Stimulated activated CD4-positive, alpha-beta T cell treated with anti-CD3 and anti-CD28 coated beads, Interleukin-15, amount 100 ng/mL, for 24 hours (primary cell): ENCODE data around the gene WDR74.
"Not testable (repeated sequence)": the region's sequence is repeated elsewhere in the genome, so short reads cannot be mapped to it uniquely, and the experiment has no call there.

Experiments
- DNase-seq: peaks from one replicate; pipeline ENCODE4 v3.0.0-alpha.2; 2020

The WDR74 gene

GRCh38 chr11:62839050-62839945 lies at the start of gene WDR74:
TSS of gene WDR74 (minus strand) at chr11:62839590. CDS start at chr11:62839570, 20 bp downstream.
- peak; percentile 94 for DNase-seq

GRCh38 chr11:62889126-62889483 lies 49.7 kb upstream of the WDR74 start:
- DNase-seq, result no peak

GRCh38 chr11:62888406-62888805 lies 49.0 kb upstream of the WDR74 start:
- DNase-seq, result no peak

GRCh38 chr11:62885137-62885750 lies 45.9 kb upstream of the WDR74 start:
- no peak for DNase-seq

- DNase-seq, result no peak
Measured at GRCh38 chr11:62883673-62884072, 44.3 kb upstream of the WDR74 start.

- DNase-seq, result no peak
Measured at GRCh38 chr11:62882788-62883501, 43.6 kb upstream of the WDR74 start.

GRCh38 chr11:62882431-62882749 lies 43.0 kb upstream of the WDR74 start:
- no peak for DNase-seq

- peak; percentile 97 for DNase-seq
Measured at GRCh38 chr11:62881579-62882430, 42.4 kb upstream of the WDR74 start.

- peak; percentile 90 for DNase-seq
Measured at GRCh38 chr11:62880803-62881578, 41.6 kb upstream of the WDR74 start, which contains the start of gene SLC3A2. TSS of gene SLC3A2 (plus strand) at chr11:62880896. CDS start at chr11:62881024, 128 bp downstream.

GRCh38 chr11:62880231-62880802 lies 40.9 kb upstream of the WDR74 start:
- peak; percentile 66 for DNase-seq

GRCh38 chr11:62879235-62879978 lies 40.0 kb upstream of the WDR74 start:
- DNase-seq, result no peak

GRCh38 chr11:62876712-62877111 lies 37.3 kb upstream of the WDR74 start:
- no peak for DNase-seq

- no peak for DNase-seq
Measured at GRCh38 chr11:62875698-62876478, 36.5 kb upstream of the WDR74 start.

- no peak for DNase-seq
Measured at GRCh38 chr11:62874851-62875250, 35.5 kb upstream of the WDR74 start.

GRCh38 chr11:62865635-62866034 lies 26.2 kb upstream of the WDR74 start:
- DNase-seq, result no peak

- no peak for DNase-seq
Measured at GRCh38 chr11:62863687-62864335, 24.4 kb upstream of the WDR74 start.

GRCh38 chr11:62861564-62862192 lies 22.3 kb upstream of the WDR74 start:
- DNase-seq, result not testable (repeated sequence)

GRCh38 chr11:62860835-62861563 lies 21.6 kb upstream of the WDR74 start:
- peak; percentile 16 for DNase-seq
